HG02642 (cell line): Measurements from ENCODE around the gene TIGD3.

Experiments used
- ATAC-seq: cut with Tn5 transposase; IDR thresholded peaks from one replicate; pipeline ENCODE4 v1.9.1; 2021; ENCODE audit warnings: mild to moderate bottlenecking; ENCODE audit not compliant: unreplicated experiment, poor library complexity

The TIGD3 gene

GRCh38 chr11:65354265-65355012 lies at the start of gene TIGD3:
Gene TIGD3, plus strand, starts transcription at chr11:65354751. Its CDS starts 1,058 bp downstream, at chr11:65355809.
- ATAC-seq = peak; percentile 85

GRCh38 chr11:65305501-65306268 lies 48.9 kb upstream of the TIGD3 start:
- ATAC-seq = no peak

- ATAC-seq = no peak
Observed at GRCh38 chr11:65307298-65308229, 47.0 kb upstream of the TIGD3 start.

- no peak for ATAC-seq
Observed at GRCh38 chr11:65308281-65308891, 46.2 kb upstream of the TIGD3 start.

- ATAC-seq = no peak
Observed at GRCh38 chr11:65309006-65309405, 45.5 kb upstream of the TIGD3 start.

GRCh38 chr11:65310215-65310614 lies 44.3 kb upstream of the TIGD3 start:
- ATAC-seq = no peak

GRCh38 chr11:65310736-65311135 lies 43.8 kb upstream of the TIGD3 start:
- ATAC-seq = no peak

GRCh38 chr11:65311170-65311678 lies 43.3 kb upstream of the TIGD3 start:
- ATAC-seq = no peak

GRCh38 chr11:65314501-65315203 lies 39.9 kb upstream of the TIGD3 start, which contains the start of gene CDC42EP2:
Gene CDC42EP2, plus strand, starts transcription at chr11:65314866. Its CDS starts 6,033 bp downstream, at chr11:65320899.
- ATAC-seq = peak; percentile 83

GRCh38 chr11:65315204-65315865 lies 39.2 kb upstream of the TIGD3 start:
- ATAC-seq = peak; percentile 50

- no peak for ATAC-seq
Observed at GRCh38 chr11:65315866-65316226, 38.7 kb upstream of the TIGD3 start.

- ATAC-seq = no peak
Observed at GRCh38 chr11:65316227-65317024, 38.1 kb upstream of the TIGD3 start.

- ATAC-seq = no peak
Observed at GRCh38 chr11:65317025-65317786, 37.3 kb upstream of the TIGD3 start.

GRCh38 chr11:65320386-65321075 lies 34.0 kb upstream of the TIGD3 start:
- no peak for ATAC-seq

- ATAC-seq = no peak
Observed at GRCh38 chr11:65321076-65321475, 33.5 kb upstream of the TIGD3 start.

- no peak for ATAC-seq
Observed at GRCh38 chr11:65321828-65322485, 32.6 kb upstream of the TIGD3 start.
